H9 (cell line): ENCODE measurements around the gene COCH. TPM values are rescaled to one million over a fixed set of nuclear protein-coding genes. Genes with fewer than 3 reads are reported as not detected.

Experiments
- DNase-seq: peaks from one replicate; pipeline ENCODE4 v3.0.0-alpha.2; 2017
- H2AFZ ChIP-seq: one replicate; pipeline ENCODE4 v1.6.1; 2013; ENCODE audit warnings: mild to moderate bottlenecking, low read length, control low read depth, moderate library complexity
- H2AK5ac ChIP-seq: 2 replicates; pipeline ENCODE4 v1.6.1; 2013; ENCODE audit warnings: low read length, control low read depth, mixed read lengths; ENCODE audit not compliant: insufficient read length
- H2BK120ac ChIP-seq: one replicate; pipeline ENCODE4 v1.6.1; 2013; ENCODE audit warnings: low read depth, mild to moderate bottlenecking, low read length, control low read depth, inconsistent platforms; ENCODE audit not compliant: poor library complexity, severe bottlenecking
- H2BK12ac ChIP-seq: 2 replicates; pipeline ENCODE4 v1.6.1; 2013; ENCODE audit warnings: low read length, control low read depth, mixed read lengths, low read depth; ENCODE audit not compliant: insufficient read length
- H2BK15ac ChIP-seq: 2 replicates; pipeline ENCODE4 v1.6.1; 2013; ENCODE audit warnings: low read depth, low read length, control low read depth
- H2BK20ac ChIP-seq: one replicate; pipeline ENCODE4 v1.6.1; 2013; ENCODE audit warnings: low read depth, mild to moderate bottlenecking, low read length, control low read depth, inconsistent platforms; ENCODE audit not compliant: poor library complexity, severe bottlenecking
- H2BK5ac ChIP-seq: 2 replicates; pipeline ENCODE4 v1.6.1; 2013; ENCODE audit warnings: low read length, control low read depth, mixed read lengths; ENCODE audit not compliant: insufficient read length
- H3K14ac ChIP-seq: 2 replicates; pipeline ENCODE4 v1.6.1; 2013; ENCODE audit warnings: low read length, control low read depth; ENCODE audit not compliant: insufficient read depth
- H3K18ac ChIP-seq: 2 replicates; pipeline ENCODE4 v1.6.1; 2013; ENCODE audit warnings: low read depth, mild to moderate bottlenecking, mixed read lengths, low read length, control low read depth; ENCODE audit not compliant: insufficient read length
- H3K23ac ChIP-seq: 2 replicates; pipeline ENCODE4 v1.6.1; 2013; ENCODE audit warnings: low read length, control low read depth, mixed read lengths, low read depth; ENCODE audit not compliant: insufficient read length
- H3K23me2 ChIP-seq: 2 replicates; pipeline ENCODE4 v1.6.1; 2013; ENCODE audit warnings: low read depth, mild to moderate bottlenecking, mixed read lengths, low read length, control low read depth; ENCODE audit not compliant: insufficient read length, poor library complexity, severe bottlenecking
- H3K27ac ChIP-seq: 2 replicates; pipeline ENCODE4 v1.5.1; 2013; ENCODE audit warnings: low read length, control low read depth, mixed read lengths, low read depth; ENCODE audit not compliant: insufficient read length
- H3K27me3 ChIP-seq: 2 replicates; pipeline ENCODE4 v1.6.1; 2013; ENCODE audit warnings: low read length, control low read depth, inconsistent platforms; ENCODE audit not compliant: insufficient read depth
- H3K4ac ChIP-seq: 2 replicates; pipeline ENCODE4 v1.6.1; 2013; ENCODE audit warnings: low read depth, mild to moderate bottlenecking, control low read depth, inconsistent platforms, low read length, moderate library complexity
- H3K4me1 ChIP-seq: 2 replicates; pipeline ENCODE4 v1.6.1; 2013; ENCODE audit warnings: low read length, control low read depth, inconsistent platforms; ENCODE audit not compliant: insufficient read depth
- H3K4me2 ChIP-seq: 2 replicates; pipeline ENCODE4 v1.6.1; 2013; ENCODE audit warnings: low read length, control low read depth, mixed read lengths; ENCODE audit not compliant: insufficient read length, insufficient read depth
- H3K56ac ChIP-seq: 2 replicates; pipeline ENCODE4 v1.6.1; 2013; ENCODE audit warnings: low read depth, mild to moderate bottlenecking, mixed read lengths, low read length, control low read depth; ENCODE audit not compliant: insufficient read length
- H3K79me1 ChIP-seq: 2 replicates; pipeline ENCODE4 v1.6.1; 2013; ENCODE audit warnings: low read depth, mild to moderate bottlenecking, moderate library complexity, low read length, control low read depth, inconsistent platforms; ENCODE audit not compliant: insufficient read depth, poor library complexity, severe bottlenecking
- H3K79me2 ChIP-seq: 2 replicates; pipeline ENCODE4 v1.6.1; 2013; ENCODE audit warnings: low read length, control low read depth, inconsistent platforms; ENCODE audit not compliant: insufficient read depth
- H3K9ac ChIP-seq: 2 replicates; pipeline ENCODE4 v1.6.1; 2013; ENCODE audit warnings: low read length, control low read depth, mixed read lengths; ENCODE audit not compliant: insufficient read length; ENCODE audit errors: extremely low read depth
- H3K9me3 ChIP-seq: one replicate; pipeline ENCODE4 v1.6.1; 2013; ENCODE audit warnings: low read depth, low read length, inconsistent platforms; ENCODE audit not compliant: control insufficient read depth
- H3T11ph ChIP-seq: one replicate; pipeline ENCODE4 v1.6.1; 2013; ENCODE audit warnings: mild to moderate bottlenecking, low read length, control low read depth, inconsistent platforms
- H4K20me1 ChIP-seq: one replicate; pipeline ENCODE4 v1.6.1; 2013; ENCODE audit not compliant: control insufficient read depth, insufficient read length, insufficient read depth
- H4K5ac ChIP-seq: 2 replicates; pipeline ENCODE4 v1.6.1; 2013; ENCODE audit warnings: low read depth, mild to moderate bottlenecking, mixed read lengths, low read length, control low read depth; ENCODE audit not compliant: insufficient read length
- H4K8ac ChIP-seq: replicated peaks from 2 replicates; pipeline ENCODE4 v1.6.1; 2013; ENCODE audit warnings: low read length, control low read depth, mixed read lengths, low read depth; ENCODE audit not compliant: insufficient read length
- H4K91ac ChIP-seq: 2 replicates; pipeline ENCODE4 v1.6.1; 2013; ENCODE audit warnings: low read depth, mild to moderate bottlenecking, moderate library complexity, mixed read lengths, low read length, control low read depth; ENCODE audit not compliant: insufficient read length
- H3K27ac Mint-ChIP-seq, 3 experiments: 2 replicates in 2 of 3; 3 replicates in 1 of 3; pipeline ENCODE4 v1.8.0; 2020 to 2021; ENCODE audit warnings: mixed read lengths in 3 of 3, mild to moderate bottlenecking in 1 of 3, moderate library complexity in 1 of 3
- H3K27me3 Mint-ChIP-seq: 2 replicates; pipeline ENCODE4 v1.8.0; 2021; ENCODE audit warnings: low read depth, mild to moderate bottlenecking, moderate library complexity, mixed read lengths
- H3K36me3 Mint-ChIP-seq, 3 experiments: 2 replicates in 2 of 3; 3 replicates in 1 of 3; pipeline ENCODE4 v1.8.0; 2020 to 2021; ENCODE audit warnings: low read depth in 3 of 3, mixed read lengths in 3 of 3; ENCODE audit not compliant: insufficient read depth in 1 of 3
- H3K4me1 Mint-ChIP-seq, 2 experiments: 2 replicates each; pipeline ENCODE4 v1.8.0; 2020; ENCODE audit warnings: mixed read lengths in 2 of 2
- H3K4me3 Mint-ChIP-seq, 2 experiments: 2 replicates in 1 of 2; 3 replicates in 1 of 2; pipeline ENCODE4 v1.8.0; 2020 to 2021; ENCODE audit warnings: mild to moderate bottlenecking in 2 of 2, mixed read lengths in 2 of 2, moderate library complexity in 1 of 2
- H3K9me3 Mint-ChIP-seq, 2 experiments: 2 replicates in 1 of 2; 3 replicates in 1 of 2; pipeline ENCODE4 v1.8.0; 2020; ENCODE audit warnings: mild to moderate bottlenecking in 2 of 2, mixed read lengths in 2 of 2, moderate library complexity in 1 of 2
- CTCF ChIP-seq: fragments of 200-600 bp; sonication (generic); conservative IDR thresholded peaks from 3 replicates; pipeline ENCODE4 v1.8.0; 2021; ENCODE audit warnings: antibody characterized with exemption, mild to moderate bottlenecking
- WGBS: extraction: QIAGEN DNeasy Blood & Tissue Kit; methylation state at CpG from one replicate; pipeline ENCODE4 v1.1.7; 2013; ENCODE audit warnings: missing lambda C conversion rate, low lambda C conversion rate, mixed read lengths; ENCODE audit not compliant: insufficient read length; ENCODE audit errors: extremely low coverage; 5-methylcytosine and 5-hydroxymethylcytosine counted together
- total RNA-seq: library from RNA; stranded (reverse); gene quantifications from 2 replicates; pipeline ENCODE4 v1.2.1, GENCODE V29; 2021

Gene COCH
- total RNA-seq, 1 experiment from 2014 or later = 25.8 TPM

GRCh38 chr14:30889244-30889594, 14.9 kb downstream of the COCH start:
- Histone ChIP-seq H3K27ac (no peak overlapping the region), H3K79me1 (no peaks in the 10 kb centered on the region), H2BK5ac (no peak overlapping the region), H3K79me2 (no peaks in the 10 kb centered on the region), H3K18ac (no peak overlapping the region), H3K23ac (no peak overlapping the region), H2AFZ (no peak overlapping the region), H3K14ac (no peak overlapping the region), H4K20me1 (no peaks in the 10 kb centered on the region), H3K9me3 (no peaks in the 10 kb centered on the region), H3K23me2 (no peaks in the 10 kb centered on the region), H3K9ac (no peak overlapping the region), H3K4me1 (no peaks in the 10 kb centered on the region), H2AK5ac (no peak overlapping the region), H3T11ph (no peak overlapping the region), H2BK120ac (no peak overlapping the region), H4K91ac (no peak overlapping the region), H2BK20ac (no peak overlapping the region), H3K56ac (no peak overlapping the region), H3K27me3 (no peaks in the 10 kb centered on the region), H3K4me2 (no peak overlapping the region), H4K5ac (no peak overlapping the region), H3K4ac (no peak overlapping the region), H2BK12ac (no peak overlapping the region), H4K8ac (no peak overlapping the region), H2BK15ac (no peak overlapping the region)
- Mint-ChIP-seq H3K36me3 (peaks cover 5 to 9% (median 6%) of the 10 kb centered on the region in 3 experiments; a peak in 4 of 7 replicates), H3K4me3 (no peak overlapping the region), H3K27ac (no peak overlapping the region), H3K9me3 (no peaks in the 10 kb centered on the region), H3K4me1 (no peaks in the 10 kb centered on the region), H3K27me3 (no peaks in the 10 kb centered on the region)
- DNase-seq = no peak
- no peak for TF ChIP-seq CTCF
- no CpG with 5 or more reads among the region's 4 CpGs for WGBS
